Hepatocyte (in vitro differentiated cells): ENCODE results near the gene HLA-B.

Experiments
- CTCF ChIP-seq: fragments of 200-600 bp; sonication (generic); IDR thresholded peaks from 2 replicates; pipeline ENCODE4 v1.5.1; 2016; ENCODE audit warnings: antibody characterized with exemption, mild to moderate bottlenecking; ENCODE audit not compliant: poor library complexity
- EZH2 ChIP-seq: fragments of 200-600 bp; sonication (generic); IDR thresholded peaks from 2 replicates; pipeline ENCODE4 v1.6.1; 2016; ENCODE audit warnings: antibody characterized with exemption, mild to moderate bottlenecking, borderline replicate concordance
- EZH2phosphoT487 ChIP-seq: fragments of 200-600 bp; sonication (generic); IDR thresholded peaks from one replicate; pipeline ENCODE4 v1.6.1; 2018; ENCODE audit warnings: antibody characterized with exemption, mild to moderate bottlenecking, low read depth, moderate library complexity; ENCODE audit not compliant: unreplicated experiment, severe bottlenecking

- no peak for TF ChIP-seq CTCF
- no peak for TF ChIP-seq EZH2
- TF ChIP-seq EZH2phosphoT487: no peak
Observed at GRCh38 chr6:31328355-31328960, 28.5 kb downstream of the HLA-B start.
